Stimulated activated CD4-positive, alpha-beta T cell treated with anti-CD3 and anti-CD28 coated beads, TNF-alpha, amount 100 ng/mL, for 24 hours (primary cell): ENCODE data around the gene PREB.
"Not testable (repeated sequence)": the region's sequence is repeated elsewhere in the genome, so short reads cannot be mapped to it uniquely, and the experiment has no call there.

Source experiments
- DNase-seq, 3 experiments: peaks; one replicate each; pipeline ENCODE4 v3.0.0-alpha.2; 2020; ENCODE audit warnings: low read depth in 3 of 3

The PREB gene, protein sequence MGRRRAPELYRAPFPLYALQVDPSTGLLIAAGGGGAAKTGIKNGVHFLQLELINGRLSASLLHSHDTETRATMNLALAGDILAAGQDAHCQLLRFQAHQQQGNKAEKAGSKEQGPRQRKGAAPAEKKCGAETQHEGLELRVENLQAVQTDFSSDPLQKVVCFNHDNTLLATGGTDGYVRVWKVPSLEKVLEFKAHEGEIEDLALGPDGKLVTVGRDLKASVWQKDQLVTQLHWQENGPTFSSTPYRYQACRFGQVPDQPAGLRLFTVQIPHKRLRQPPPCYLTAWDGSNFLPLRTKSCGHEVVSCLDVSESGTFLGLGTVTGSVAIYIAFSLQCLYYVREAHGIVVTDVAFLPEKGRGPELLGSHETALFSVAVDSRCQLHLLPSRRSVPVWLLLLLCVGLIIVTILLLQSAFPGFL

GRCh38 chr2:27133905-27134780 lies at the start of gene PREB:
PREB (minus strand) TSS chr2:27134636; CDS start chr2:27134421, 215 bp downstream.
- DNase-seq, result peak; percentile 96 to 97 (median 96)

DNA sequence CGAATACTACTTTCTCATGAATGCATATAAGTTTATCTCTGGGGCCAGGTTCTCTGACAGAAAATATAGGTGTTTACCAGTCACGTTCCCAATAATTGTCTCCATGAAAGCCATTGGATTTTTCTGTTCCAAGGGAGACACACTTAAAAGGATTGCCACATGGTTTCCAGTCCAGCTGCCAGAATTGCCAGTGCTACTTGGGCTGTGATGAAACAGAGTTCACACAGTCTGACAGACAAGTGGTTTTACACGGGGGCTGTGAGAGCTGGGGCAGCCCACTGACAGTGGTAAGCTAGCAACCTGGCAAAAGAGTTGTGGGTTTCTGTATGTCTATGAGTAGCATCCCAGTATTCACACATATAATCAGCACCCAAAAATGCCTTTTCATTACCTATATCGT lies 49.7 kb upstream of the PREB start:
- no peak for DNase-seq

- DNase-seq, result no peak
These were observed 47.9 kb upstream of the PREB start for GRCh38 chr2:27182346-27182745.

DNA sequence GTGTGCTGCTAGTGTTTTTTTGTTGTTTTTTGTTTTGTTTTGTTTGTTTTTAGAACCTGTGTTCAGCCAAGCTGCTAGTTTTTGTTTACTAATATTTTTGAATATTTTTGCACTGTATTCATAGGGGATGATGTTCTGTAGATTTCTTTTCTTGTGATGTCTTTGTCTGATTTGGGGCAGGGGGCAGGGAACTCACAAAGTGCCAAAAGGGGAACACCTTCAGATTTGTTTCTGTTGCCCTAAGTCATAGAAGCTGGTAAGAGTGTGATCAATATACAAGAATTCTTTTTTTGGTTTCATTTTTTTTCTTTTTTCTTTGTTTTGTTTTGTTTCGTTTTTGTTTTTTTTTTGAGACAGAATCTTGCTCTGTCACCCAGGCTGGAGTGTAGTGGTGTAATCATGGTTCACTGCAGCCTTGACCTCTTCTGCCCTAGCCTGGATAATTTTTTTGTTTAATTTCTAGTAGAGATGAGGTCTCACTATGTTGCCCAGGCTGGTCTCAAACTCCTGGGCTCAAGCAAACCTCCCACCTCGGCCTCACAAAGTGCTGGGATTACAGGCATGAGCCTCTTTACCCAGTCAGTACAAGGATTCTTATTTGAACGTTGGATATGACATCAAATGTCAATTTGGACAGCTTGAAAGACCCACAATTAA lies 45.0 kb upstream of the PREB start:
- DNase-seq, result no peak

GRCh38 chr2:27178469-27178868 lies 44.0 kb upstream of the PREB start:
- no peak for DNase-seq

GRCh38 chr2:27177441-27178351 lies 43.3 kb upstream of the PREB start:
- DNase-seq, result no peak

- DNase-seq, result not testable (repeated sequence)
These were observed 41.3 kb upstream of the PREB start for GRCh38 chr2:27175781-27176180.

GRCh38 chr2:27175330-27175729 lies 40.9 kb upstream of the PREB start:
- no peak for DNase-seq

GRCh38 chr2:27174638-27175037 lies 40.2 kb upstream of the PREB start:
- no peak for DNase-seq

GRCh38 chr2:27171351-27171848 lies 37.0 kb upstream of the PREB start:
- DNase-seq, result no peak

DNA sequence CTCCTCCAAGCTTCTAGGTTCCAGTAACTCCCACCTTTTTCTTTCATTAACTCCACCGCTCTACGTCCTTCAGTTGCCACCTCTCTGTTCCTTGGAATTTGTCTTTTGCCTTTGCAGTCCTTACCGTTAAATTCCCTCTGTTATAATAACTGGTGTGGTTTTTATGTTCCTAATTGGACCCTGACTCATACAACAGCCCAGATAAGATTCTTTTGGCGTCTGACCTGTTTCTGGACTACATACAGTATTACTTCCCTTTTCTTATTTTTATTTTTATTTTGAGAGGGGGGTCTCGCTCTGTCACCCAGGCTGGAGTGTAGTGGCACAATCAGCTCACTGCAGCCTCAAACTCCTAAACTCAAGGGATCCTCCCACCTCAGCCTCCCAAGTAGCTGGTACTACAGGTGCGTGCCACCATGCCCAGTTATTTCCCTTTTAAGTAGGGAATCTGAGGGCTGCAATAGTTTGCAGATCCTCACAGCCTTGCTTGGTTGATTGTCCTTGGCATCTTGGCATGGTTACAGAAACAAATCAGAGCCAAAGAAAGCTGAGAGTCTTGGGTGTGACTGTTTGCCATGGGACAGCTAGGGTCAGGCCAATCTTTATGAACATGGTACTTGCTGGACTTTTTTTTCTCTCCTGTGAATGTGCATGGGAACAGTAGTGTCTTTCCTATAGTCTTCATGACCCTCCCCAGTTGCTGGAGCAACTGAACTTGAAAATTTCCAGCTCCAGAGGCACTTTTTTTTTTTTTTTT lies 36.3 kb upstream of the PREB start:
- no peak for DNase-seq

DNA sequence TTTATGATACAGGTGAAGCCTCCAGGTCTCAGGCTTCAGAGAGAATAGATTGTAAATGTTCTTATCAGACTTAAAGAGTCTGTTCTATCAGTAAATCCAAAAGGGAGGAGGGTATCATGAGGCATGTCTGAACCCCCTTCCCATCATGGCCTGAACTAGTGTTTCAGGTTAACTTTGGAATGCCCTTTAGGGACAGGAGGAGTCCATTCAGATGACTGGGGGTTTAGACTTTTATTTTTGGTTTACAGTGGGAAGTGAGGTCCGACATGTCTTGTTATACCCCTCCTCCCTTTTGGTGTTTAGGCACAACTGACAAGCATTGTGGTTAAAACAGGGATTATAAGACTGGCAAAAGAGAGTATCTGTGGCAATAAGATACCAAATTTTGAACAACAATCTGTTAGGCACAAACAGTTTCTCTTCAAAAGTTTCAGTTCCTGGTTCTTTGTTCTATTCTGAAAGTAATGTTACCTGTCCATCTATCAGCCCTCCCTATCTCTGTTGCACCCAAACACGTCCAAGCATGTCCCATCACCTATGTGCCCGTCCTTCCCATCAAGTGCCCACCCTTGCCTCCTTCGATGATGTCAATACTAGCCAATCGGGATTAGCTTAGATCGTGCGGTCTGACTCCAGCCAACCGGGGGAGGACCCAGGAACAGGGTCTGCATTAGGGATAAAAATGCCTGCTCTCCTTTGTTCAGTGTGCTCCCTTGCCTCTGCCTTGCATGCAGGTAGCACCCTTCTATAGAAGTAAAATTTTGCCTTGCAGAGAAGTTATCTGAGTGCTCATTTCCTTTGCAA lies 30.7 kb upstream of the PREB start:
- DNase-seq, result no peak

DNA sequence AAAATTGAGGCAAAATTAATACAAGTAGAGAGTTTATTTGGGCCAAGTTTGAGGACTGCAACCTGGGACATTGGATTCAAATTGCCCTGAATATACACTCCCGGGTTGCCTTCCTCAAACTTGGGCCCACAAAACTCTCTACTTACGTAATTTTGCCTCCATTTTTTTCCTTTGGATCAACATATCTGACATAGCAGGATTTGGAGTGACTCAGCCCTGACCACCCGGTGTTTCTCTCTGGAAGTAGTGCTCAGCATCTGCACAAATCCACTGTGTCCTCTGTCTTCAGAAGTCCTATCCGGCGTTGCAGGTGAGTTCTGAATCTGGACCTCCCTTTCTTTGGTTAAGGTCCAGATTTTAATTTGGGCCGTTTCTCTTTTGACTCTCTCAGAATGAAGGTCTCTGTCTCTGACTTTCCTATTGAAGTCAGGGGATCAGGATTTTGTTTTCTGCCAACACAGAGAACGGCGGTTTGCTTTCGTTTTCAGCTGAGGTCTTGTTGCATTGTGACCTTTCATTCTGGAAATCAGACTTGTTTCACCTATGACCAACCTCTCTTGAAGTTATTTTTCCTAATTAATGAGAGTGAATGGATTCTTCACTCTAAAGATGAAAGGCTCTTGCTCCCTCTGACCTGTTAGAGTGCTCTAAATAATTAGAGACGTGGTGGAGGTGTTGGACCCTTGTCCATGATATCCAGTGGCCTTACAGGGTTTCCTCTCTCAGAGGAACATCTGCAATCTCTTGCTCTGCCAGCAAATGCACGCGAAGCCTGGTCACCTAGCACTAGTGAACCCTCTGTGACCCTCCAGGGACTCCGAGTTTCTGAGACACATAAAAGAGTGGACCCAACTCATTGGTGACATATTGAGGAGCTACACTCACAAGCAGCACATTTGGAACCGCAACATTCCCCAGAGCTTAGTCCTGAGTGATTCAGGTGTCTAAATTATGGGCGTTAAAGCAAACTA lies 28.0 kb upstream of the PREB start:
- no peak for DNase-seq

GRCh38 chr2:27160191-27160590 lies 25.8 kb upstream of the PREB start:
- no peak for DNase-seq

DNA sequence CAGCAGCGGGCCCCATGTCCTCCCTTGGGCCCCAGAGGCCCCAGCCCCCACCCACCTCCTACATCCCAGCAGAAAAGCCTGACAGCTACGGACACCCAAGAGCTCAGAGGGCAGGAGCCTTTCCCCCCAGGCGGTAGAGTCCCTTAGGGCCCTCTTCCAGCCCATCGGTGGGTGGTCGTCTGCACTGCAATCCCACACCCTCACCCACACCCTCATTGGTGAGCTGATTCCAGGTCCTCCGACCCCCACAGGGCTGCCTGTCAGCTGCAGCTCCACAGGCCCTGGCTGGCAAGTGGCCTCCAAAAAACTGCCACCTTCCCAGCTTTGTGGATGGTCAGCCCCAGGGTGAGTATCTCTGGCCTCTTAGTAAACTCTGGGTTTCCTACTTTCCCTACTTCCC lies 24.8 kb upstream of the PREB start:
- DNase-seq, result no peak

- no peak for DNase-seq
These were observed 24.0 kb upstream of the PREB start for GRCh38 chr2:27158468-27158867.

- no peak for DNase-seq
These were observed 20.7 kb upstream of the PREB start for GRCh38 chr2:27155069-27155520.

GRCh38 chr2:27154488-27154887 lies 20.1 kb upstream of the PREB start:
- DNase-seq, result no peak
